ENCODE data around the gene IL6R. TPM values are rescaled to one million over a fixed set of nuclear protein-coding genes. Genes with fewer than 3 reads are reported as not detected.

IL6R gene
- total and polyA plus RNA-seq, 2 experiments from 2014 or later: 35.1 to 38.5 TPM

DNA sequence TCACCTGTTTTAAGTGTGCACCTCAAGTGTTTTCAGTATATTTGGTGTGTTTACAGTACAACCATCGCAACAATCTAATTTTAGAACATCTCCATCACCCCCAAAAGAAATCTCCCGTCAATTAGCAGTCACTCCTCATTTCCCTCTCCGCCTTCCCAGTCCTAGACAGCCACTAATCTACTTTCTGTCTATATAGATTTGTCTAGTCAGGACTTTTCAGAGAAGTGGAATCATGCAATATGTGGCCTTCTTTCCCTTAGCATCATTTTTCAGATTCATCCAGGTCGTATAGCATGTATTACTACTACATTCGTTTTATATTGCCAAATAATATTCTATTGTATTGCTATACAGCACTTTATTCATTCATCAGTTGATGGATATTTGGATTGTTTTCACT, 98.8 kb downstream of the IL6R start:
- H4K20me1 ChIP-seq (ENCODE audit: insufficient read depth, poor library complexity, severe bottlenecking): no peaks in the 10 kb centered on the region
- H3K4me3 ChIP-seq: no peak overlapping the region
- no peaks in the 10 kb centered on the region for H3K9me2 ChIP-seq (replicated peaks; ENCODE audit: insufficient read depth)
- H2AFZ ChIP-seq: no peak overlapping the region
- 84% methylated on average over 5 of the region's 5 CpGs for WGBS (ENCODE audit: low lambda C conversion rate, missing lambda C conversion rate)
- no peaks in the 10 kb centered on the region for H3K36me3 ChIP-seq (replicated peaks; ENCODE audit: insufficient read depth, low read depth)
- H3K9me3 ChIP-seq (ENCODE audit: low read depth): no peaks in the 10 kb centered on the region
- no peak for DNase-seq (ENCODE audit: low spot score)
- H3K4me1 ChIP-seq (ENCODE audit: insufficient read depth): peaks cover 5% of the 10 kb centered on the region
- TF ChIP-seq EZH2 (IDR thresholded peaks at IDR 0.05; ENCODE audit: borderline replicate concordance) (no peak), EZH2phosphoT487 (IDR thresholded peaks at IDR 0.05; ENCODE audit: low read depth, severe bottlenecking, unreplicated experiment) (no peak)
- TF ChIP-seq, protein P1, sequence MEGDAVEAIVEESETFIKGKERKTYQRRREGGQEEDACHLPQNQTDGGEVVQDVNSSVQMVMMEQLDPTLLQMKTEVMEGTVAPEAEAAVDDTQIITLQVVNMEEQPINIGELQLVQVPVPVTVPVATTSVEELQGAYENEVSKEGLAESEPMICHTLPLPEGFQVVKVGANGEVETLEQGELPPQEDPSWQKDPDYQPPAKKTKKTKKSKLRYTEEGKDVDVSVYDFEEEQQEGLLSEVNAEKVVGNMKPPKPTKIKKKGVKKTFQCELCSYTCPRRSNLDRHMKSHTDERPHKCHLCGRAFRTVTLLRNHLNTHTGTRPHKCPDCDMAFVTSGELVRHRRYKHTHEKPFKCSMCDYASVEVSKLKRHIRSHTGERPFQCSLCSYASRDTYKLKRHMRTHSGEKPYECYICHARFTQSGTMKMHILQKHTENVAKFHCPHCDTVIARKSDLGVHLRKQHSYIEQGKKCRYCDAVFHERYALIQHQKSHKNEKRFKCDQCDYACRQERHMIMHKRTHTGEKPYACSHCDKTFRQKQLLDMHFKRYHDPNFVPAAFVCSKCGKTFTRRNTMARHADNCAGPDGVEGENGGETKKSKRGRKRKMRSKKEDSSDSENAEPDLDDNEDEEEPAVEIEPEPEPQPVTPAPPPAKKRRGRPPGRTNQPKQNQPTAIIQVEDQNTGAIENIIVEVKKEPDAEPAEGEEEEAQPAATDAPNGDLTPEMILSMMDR (IDR thresholded peaks at IDR 0.05; ENCODE audit: poor library complexity): no peak
- H3K27ac ChIP-seq: no peak overlapping the region
- no peaks in the 10 kb centered on the region for H3K79me2 ChIP-seq
- no peak overlapping the region for H3K4me2 ChIP-seq
- peaks cover 65% of the 10 kb centered on the region for H3K27me3 ChIP-seq

DNA sequence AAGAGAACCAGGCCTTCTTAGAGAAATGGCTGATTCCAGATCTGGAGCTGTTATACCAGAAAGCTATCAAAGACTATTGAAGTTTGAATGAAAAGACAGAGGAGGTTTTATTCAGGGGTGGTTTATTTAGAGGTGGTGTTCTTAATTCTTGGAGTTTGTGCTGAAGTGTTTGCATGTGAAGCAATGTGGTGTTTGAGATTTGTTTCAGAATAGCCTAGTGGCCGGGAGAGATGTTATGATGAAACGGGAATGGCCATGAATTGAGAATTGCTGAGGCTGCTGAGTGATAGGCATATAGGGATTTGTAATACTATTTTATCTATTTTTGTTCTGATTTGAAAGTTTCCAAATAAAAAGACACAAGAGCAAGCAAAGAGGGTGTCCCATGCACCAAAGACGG, 107.6 kb downstream of the IL6R start:
- no peak for DNase-seq (ENCODE audit: low spot score)
- H3K36me3 ChIP-seq (replicated peaks; ENCODE audit: insufficient read depth, low read depth): no peaks in the 10 kb centered on the region
- WGBS (ENCODE audit: low lambda C conversion rate, missing lambda C conversion rate): 82% methylated on average over 3 of the region's 3 CpGs
- no peak for TF ChIP-seq EZH2 (IDR thresholded peaks at IDR 0.05; ENCODE audit: borderline replicate concordance)
- TF ChIP-seq EZH2phosphoT487 (IDR thresholded peaks at IDR 0.05; ENCODE audit: low read depth, severe bottlenecking, unreplicated experiment): no peak
- TF ChIP-seq, protein P1 (IDR thresholded peaks at IDR 0.05; ENCODE audit: poor library complexity): no peak
- no peaks in the 10 kb centered on the region for H3K4me1 ChIP-seq (ENCODE audit: insufficient read depth)
- H3K4me3 ChIP-seq: no peak overlapping the region
- H2AFZ ChIP-seq: no peak overlapping the region
- H4K20me1 ChIP-seq (ENCODE audit: insufficient read depth, poor library complexity, severe bottlenecking): no peaks in the 10 kb centered on the region
- H3K9me2 ChIP-seq (replicated peaks; ENCODE audit: insufficient read depth): no peaks in the 10 kb centered on the region
- H3K79me2 ChIP-seq: no peaks in the 10 kb centered on the region
- H3K27me3 ChIP-seq: peaks cover 15% of the 10 kb centered on the region
- no peak overlapping the region for H3K4me2 ChIP-seq
- no peak overlapping the region for H3K27ac ChIP-seq
- no peaks in the 10 kb centered on the region for H3K9me3 ChIP-seq (ENCODE audit: low read depth)

- Histone ChIP-seq H2AFZ (no peak overlapping the region), H3K79me2 (no peaks in the 10 kb centered on the region), H3K4me3 (no peak overlapping the region), H3K4me2 (no peak overlapping the region), H3K27me3 (peaks cover 12% of the 10 kb centered on the region), H3K36me3 (replicated peaks; ENCODE audit: insufficient read depth, low read depth) (no peaks in the 10 kb centered on the region), H3K9me3 (ENCODE audit: low read depth) (no peaks in the 10 kb centered on the region), H3K4me1 (ENCODE audit: insufficient read depth) (no peaks in the 10 kb centered on the region), H4K20me1 (ENCODE audit: insufficient read depth, poor library complexity, severe bottlenecking) (no peaks in the 10 kb centered on the region), H3K27ac (no peak overlapping the region), H3K9me2 (replicated peaks; ENCODE audit: insufficient read depth) (no peaks in the 10 kb centered on the region)
- 87% methylated on average over 7 of the region's 7 CpGs for WGBS (ENCODE audit: low lambda C conversion rate, missing lambda C conversion rate)
- no peak for TF ChIP-seq EZH2phosphoT487 (IDR thresholded peaks at IDR 0.05; ENCODE audit: low read depth, severe bottlenecking, unreplicated experiment)
- TF ChIP-seq, protein P1 (IDR thresholded peaks at IDR 0.05; ENCODE audit: poor library complexity): no peak
- no peak for TF ChIP-seq EZH2 (IDR thresholded peaks at IDR 0.05; ENCODE audit: borderline replicate concordance)
- DNase-seq (ENCODE audit: low spot score): no peak
Measured at GRCh38 chr1:154514066-154514553, 109.0 kb downstream of the IL6R start.

DNA sequence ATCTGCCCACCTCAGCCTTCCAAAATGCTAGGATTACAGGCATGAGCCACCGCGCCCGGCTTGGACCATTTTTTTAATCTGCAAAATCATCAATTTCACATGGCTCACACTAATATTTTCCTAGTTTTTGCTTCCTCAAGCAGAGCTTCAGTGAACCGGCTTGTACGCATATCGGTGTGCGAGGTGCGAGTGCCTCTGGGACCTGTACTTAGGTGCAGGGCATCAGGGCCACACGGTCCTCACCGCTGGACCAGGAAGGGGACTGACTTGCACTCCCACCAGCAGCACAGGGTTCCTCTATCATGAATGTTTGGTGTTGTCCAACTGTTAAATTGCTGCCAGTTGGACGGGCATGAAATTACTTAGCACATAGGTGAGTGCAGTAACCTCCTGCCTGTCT, 112.5 kb downstream of the IL6R start:
- Histone ChIP-seq H3K9me2 (replicated peaks; ENCODE audit: insufficient read depth) (no peaks in the 10 kb centered on the region), H3K27ac (no peak overlapping the region), H3K9me3 (ENCODE audit: low read depth) (no peaks in the 10 kb centered on the region), H3K4me3 (no peak overlapping the region), H3K79me2 (no peaks in the 10 kb centered on the region), H2AFZ (no peak overlapping the region), H3K4me2 (no peak overlapping the region), H3K4me1 (ENCODE audit: insufficient read depth) (peaks cover 7% of the 10 kb centered on the region), H4K20me1 (ENCODE audit: insufficient read depth, poor library complexity, severe bottlenecking) (no peaks in the 10 kb centered on the region), H3K27me3 (peaks cover 6% of the 10 kb centered on the region), H3K36me3 (replicated peaks; ENCODE audit: insufficient read depth, low read depth) (no peaks in the 10 kb centered on the region)
- 97% methylated on average over 11 of the region's 11 CpGs for WGBS (ENCODE audit: low lambda C conversion rate, missing lambda C conversion rate)
- no peak for DNase-seq (ENCODE audit: low spot score)
- TF ChIP-seq, protein P1 (IDR thresholded peaks at IDR 0.05; ENCODE audit: poor library complexity): no peak
- TF ChIP-seq EZH2 (IDR thresholded peaks at IDR 0.05; ENCODE audit: borderline replicate concordance): no peak
- no peak for TF ChIP-seq EZH2phosphoT487 (IDR thresholded peaks at IDR 0.05; ENCODE audit: low read depth, severe bottlenecking, unreplicated experiment)
